GM12873 (cell line): ENCODE results near the gene CAMK2N1.
A peak's percentile ranks its signal among the peaks of the same experiment; 100 is the strongest.

Experiments used
- TF ChIP-seq, protein P1 (sequence below): IDR thresholded peaks from 2 replicates; pipeline ENCODE4 v1.5.1; 2012; ENCODE audit warnings: low read depth, mild to moderate bottlenecking, moderate library complexity, low read length, control low read depth; ENCODE audit not compliant: insufficient read depth; ENCODE audit errors: missing control alignments

CAMK2N1 gene

DNA sequence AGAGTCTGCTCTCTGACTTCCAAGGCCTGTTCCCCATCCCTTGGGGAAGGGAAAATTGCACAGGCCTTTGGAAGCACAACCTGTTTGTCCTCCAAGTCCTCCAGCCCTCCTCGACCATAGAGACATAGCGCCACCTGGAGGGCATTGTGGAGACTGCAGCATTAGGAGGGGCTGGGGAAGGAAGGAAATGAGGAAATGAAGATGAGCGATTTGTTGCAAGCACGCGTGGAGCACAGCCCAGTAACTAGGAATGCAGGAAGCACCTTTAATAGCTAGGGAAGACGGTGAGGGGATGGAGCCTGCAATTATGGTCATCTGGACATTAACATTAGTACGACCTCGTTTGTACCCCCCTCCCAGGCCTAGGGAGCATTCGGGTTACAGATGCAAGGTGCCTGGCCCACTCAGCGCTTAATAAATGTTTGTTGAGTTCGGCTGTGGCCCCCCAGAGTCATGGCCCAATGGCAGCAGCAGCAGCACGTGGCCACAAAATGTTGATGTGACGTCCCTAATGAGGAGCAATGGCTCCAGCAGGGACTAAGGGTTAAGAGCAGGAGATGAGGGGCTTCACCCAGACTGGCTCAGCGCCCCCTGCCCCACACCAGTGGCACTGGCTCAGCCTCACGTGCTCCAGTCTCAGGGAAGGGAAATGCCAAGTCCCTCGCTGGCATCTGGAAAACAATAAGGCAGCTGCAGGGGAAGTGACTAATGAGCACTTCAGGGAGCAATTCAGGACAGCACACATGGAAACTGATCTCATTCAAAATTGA, 8.0 kb upstream of the CAMK2N1 start:
- TF ChIP-seq, protein P1, sequence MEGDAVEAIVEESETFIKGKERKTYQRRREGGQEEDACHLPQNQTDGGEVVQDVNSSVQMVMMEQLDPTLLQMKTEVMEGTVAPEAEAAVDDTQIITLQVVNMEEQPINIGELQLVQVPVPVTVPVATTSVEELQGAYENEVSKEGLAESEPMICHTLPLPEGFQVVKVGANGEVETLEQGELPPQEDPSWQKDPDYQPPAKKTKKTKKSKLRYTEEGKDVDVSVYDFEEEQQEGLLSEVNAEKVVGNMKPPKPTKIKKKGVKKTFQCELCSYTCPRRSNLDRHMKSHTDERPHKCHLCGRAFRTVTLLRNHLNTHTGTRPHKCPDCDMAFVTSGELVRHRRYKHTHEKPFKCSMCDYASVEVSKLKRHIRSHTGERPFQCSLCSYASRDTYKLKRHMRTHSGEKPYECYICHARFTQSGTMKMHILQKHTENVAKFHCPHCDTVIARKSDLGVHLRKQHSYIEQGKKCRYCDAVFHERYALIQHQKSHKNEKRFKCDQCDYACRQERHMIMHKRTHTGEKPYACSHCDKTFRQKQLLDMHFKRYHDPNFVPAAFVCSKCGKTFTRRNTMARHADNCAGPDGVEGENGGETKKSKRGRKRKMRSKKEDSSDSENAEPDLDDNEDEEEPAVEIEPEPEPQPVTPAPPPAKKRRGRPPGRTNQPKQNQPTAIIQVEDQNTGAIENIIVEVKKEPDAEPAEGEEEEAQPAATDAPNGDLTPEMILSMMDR: peak; percentile 94

DNA sequence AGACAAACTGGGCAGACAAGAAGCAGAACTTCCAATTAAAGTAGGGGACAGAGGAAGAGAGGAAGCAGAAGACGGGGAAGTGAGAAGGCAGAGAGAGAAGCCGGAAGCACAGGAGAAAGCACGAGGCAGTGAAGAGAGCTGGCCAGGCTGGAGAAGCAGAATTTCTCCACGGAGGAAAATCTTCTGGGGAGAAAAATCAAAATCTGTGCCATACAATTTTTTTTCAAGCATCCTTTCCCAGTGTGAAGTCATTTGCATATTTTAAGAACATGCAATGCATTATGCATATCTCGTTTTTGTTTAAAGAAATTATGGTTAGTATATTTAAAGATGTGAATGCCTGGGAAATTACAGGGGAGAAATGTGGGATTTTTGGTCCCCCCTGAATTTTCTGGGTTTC, 7.3 kb upstream of the CAMK2N1 start:
- TF ChIP-seq, protein P1: no peak

DNA sequence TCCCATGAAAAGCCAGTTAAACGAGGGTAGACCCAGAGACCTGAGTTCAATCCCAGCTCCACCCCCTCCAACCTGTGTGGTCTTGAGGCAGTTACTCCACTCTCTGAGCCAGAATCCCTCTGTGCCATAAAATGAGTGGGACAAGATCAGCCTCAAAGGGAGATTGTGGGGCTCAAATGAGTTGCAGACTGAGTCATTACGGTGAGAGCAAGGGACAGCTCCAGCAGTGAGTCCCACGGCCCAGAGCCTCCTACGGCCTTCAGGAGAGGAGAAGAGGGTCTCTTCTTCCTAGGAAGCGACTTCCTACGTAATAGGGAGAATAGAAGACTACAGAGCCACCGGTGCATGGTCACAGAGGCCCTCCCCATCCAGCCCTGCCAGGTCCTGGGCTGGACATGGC, 6.7 kb upstream of the CAMK2N1 start:
- TF ChIP-seq, protein P1: no peak

DNA sequence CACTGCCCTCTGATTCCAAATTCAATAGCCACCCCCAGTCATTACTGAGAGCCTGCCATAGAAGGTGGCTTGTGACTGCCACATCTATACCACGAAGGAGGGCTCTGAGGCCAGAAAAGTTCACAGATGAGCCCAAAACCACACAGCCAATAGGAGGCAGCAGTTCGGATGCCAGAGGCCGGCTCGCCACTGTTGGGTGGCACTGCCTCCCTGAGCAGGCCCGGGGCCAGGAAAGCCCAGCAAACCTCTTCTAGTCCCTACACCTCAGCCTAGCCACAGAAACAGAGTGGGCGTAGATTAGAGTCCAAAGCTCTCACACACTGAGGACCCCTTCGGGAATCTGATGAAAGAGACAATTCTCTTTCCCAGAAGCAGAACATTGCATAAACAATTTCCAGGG, 5.9 kb upstream of the CAMK2N1 start:
- TF ChIP-seq, protein P1: no peak

DNA sequence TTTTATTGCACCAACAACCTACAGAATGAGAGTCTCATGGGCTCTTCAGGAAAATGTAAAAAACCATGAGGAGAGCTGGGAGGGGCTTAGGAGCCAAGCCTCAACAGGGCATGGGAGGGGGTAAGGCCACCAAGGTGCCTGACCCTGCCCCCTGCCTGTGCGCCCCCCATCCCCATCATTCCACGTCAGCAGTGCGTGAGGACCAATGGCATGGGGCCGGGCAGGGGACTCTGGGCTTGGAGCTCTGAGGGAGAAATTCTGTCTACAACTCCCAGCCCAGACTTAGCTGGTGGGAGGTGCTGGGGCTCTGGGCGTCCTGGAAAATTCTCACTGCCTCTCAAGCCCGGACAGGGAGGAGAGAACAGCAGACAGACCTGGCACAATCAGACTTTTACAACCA, 5.2 kb upstream of the CAMK2N1 start:
- TF ChIP-seq, protein P1: no peak

DNA sequence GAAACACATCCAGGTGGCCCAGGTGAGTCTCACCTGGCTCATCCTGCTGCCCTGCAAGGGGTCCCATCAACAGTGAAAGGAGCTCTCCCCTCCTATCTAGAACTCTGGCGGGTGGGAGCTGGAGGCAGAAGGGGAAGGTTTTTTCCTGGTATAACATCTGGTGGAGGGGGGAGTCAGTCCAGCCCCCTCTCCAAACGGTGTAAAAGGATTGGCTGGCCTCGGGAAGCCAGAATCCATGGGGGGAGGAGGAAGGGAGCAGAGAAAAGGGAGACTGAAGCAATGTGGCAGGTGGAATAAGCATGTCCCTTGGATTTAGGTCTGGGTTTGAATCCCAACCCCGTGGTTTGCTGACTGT, 1.2 kb upstream of the CAMK2N1 start:
- TF ChIP-seq, protein P1: no peak

DNA sequence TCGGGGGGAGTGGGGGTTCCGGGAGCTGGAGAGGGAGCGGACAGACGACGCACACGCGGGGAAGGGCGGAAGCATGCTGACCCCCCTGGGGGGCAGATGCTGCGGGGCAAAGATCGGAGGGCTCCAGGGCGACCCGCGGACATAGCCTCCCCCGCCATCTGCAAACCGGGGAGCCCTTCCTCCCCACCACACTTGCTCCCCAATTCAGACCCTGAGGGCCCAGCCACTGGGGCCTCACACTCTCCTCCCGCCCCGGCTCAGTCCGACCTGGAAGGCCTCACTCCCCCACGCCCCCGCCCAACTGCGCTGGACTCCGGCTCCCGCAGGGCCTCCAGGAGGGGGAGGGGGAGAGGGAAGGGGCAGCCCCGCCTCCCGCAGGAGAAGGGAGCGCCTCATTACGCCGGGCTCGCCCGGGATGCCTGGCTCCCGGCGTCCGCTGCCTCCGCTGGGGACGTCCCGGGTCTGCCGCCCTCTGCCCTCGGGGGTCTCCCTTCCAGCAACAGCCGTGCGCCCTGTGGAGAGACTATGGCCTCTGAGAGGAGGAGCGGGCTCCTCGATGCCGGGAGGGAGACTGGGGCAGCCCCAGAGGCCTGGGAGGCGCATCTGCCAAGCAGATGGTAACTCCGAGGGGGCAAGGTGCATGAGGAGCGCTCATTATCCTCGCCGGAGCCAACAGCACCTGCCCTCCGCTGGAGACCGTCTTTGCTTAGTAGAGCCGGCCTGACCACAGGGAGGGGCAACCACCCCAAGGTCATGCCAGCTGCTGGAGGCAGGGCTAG, 636 bp upstream of the CAMK2N1 start:
- TF ChIP-seq, protein P1: no peak
